IMR-90 (cell line): ENCODE data around the gene MAGI2. TPM values are rescaled to one million over a fixed set of nuclear protein-coding genes. Genes with fewer than 3 reads are reported as not detected.

Experiments used
- ATAC-seq: fragments of 200-7000 bp; cut with Tn5 transposase; 2 replicates; pipeline ENCODE4 v1.9.1; 2020; ENCODE audit warnings: low read depth, mild to moderate bottlenecking, moderate library complexity
- BruUV-seq: library from RNA; stranded (reverse); fragments of 400-500 nt; replicated peaks from 2 replicates; lab custom pipeline; 2021; lab: Mats Ljungman, UMichigan
- CTCF ChIA-PET: fragments of 300-600 bp; formaldehyde crosslinking; extraction: SDS; loops from one replicate; lab custom pipeline; 2021; ENCODE audit warnings: antibody characterized with exemption; lab: Yijun Ruan, JAX
- POLR2A ChIA-PET: fragments of 300-600 bp; sonication (Branson Sonifier 250); formaldehyde crosslinking; loops from one replicate; lab custom pipeline; 2022; ENCODE audit warnings: antibody characterized with exemption; ENCODE audit not compliant: unreplicated experiment; lab: Charles Lee
- DNase-seq: peaks from one replicate; pipeline ENCODE4 v3.0.0; 2013
- H2AFZ ChIP-seq: replicated peaks from 2 replicates; pipeline ENCODE3; 2013; ENCODE audit warnings: low read length, mild to moderate bottlenecking; ENCODE audit not compliant: poor library complexity
- H2AK5ac ChIP-seq: 2 replicates; pipeline ENCODE4 v1.6.1; 2013; ENCODE audit warnings: low read depth, low read length, inconsistent platforms
- H2AK9ac ChIP-seq: replicated peaks from 2 replicates; pipeline ENCODE3; 2013; ENCODE audit warnings: mild to moderate bottlenecking, low read depth, low read length, moderate library complexity; ENCODE audit not compliant: poor library complexity
- H2BK120ac ChIP-seq: 2 replicates; pipeline ENCODE4 v1.6.1; 2013; ENCODE audit warnings: low read depth, low read length, inconsistent platforms
- H2BK15ac ChIP-seq: 3 replicates; pipeline ENCODE4 v1.6.1; 2013; ENCODE audit warnings: low read depth, low read length, inconsistent platforms
- H2BK20ac ChIP-seq: 2 replicates; pipeline ENCODE4 v1.6.1; 2013; ENCODE audit warnings: low read depth, mild to moderate bottlenecking, inconsistent platforms, low read length, moderate library complexity
- H2BK5ac ChIP-seq: 2 replicates; pipeline ENCODE4 v1.6.1; 2013; ENCODE audit warnings: mild to moderate bottlenecking, low read depth, low read length, inconsistent platforms; ENCODE audit not compliant: poor library complexity, severe bottlenecking
- H3K14ac ChIP-seq: replicated peaks from 2 replicates; pipeline ENCODE4 v1.6.1; 2013; ENCODE audit warnings: low read depth, low read length, inconsistent platforms
- H3K18ac ChIP-seq: 2 replicates; pipeline ENCODE4 v1.6.1; 2013; ENCODE audit warnings: low read depth, low read length, control low read depth
- H3K23ac ChIP-seq: 2 replicates; pipeline ENCODE4 v1.6.1; 2013; ENCODE audit warnings: low read depth, low read length, inconsistent platforms
- H3K27ac ChIP-seq: 2 replicates; pipeline ENCODE4 v1.5.1; 2013; ENCODE audit warnings: mild to moderate bottlenecking, control low read depth, low read length; ENCODE audit not compliant: insufficient read depth
- H3K27me3 ChIP-seq: 2 replicates; pipeline ENCODE4 v1.6.1; 2013; ENCODE audit warnings: low read length; ENCODE audit not compliant: control insufficient read depth, insufficient read depth
- H3K36me3 ChIP-seq: 2 replicates; pipeline ENCODE4 v1.6.1; 2013; ENCODE audit warnings: low read length, mixed read lengths; ENCODE audit not compliant: control insufficient read depth, insufficient read depth
- H3K4ac ChIP-seq: 2 replicates; pipeline ENCODE4 v1.6.1; 2013; ENCODE audit warnings: low read depth, low read length, inconsistent platforms
- H3K4me1 ChIP-seq: 2 replicates; pipeline ENCODE4 v1.6.1; 2013; ENCODE audit warnings: low read length, mixed read lengths; ENCODE audit not compliant: control insufficient read depth, insufficient read depth
- H3K4me2 ChIP-seq: 2 replicates; pipeline ENCODE4 v1.6.1; 2013; ENCODE audit warnings: low read depth, mild to moderate bottlenecking, control low read depth, low read length, moderate library complexity
- H3K4me3 ChIP-seq: 2 replicates; pipeline ENCODE4 v1.5.1; 2013; ENCODE audit warnings: low read depth, mild to moderate bottlenecking, control low read depth, low read length, moderate library complexity; ENCODE audit not compliant: insufficient read depth
- H3K56ac ChIP-seq: 2 replicates; pipeline ENCODE4 v1.6.1; 2013; ENCODE audit warnings: low read length, inconsistent platforms; ENCODE audit not compliant: insufficient read depth; ENCODE audit errors: extremely low read depth
- H3K79me1 ChIP-seq, 2 experiments: 2 replicates each; pipeline ENCODE4 v1.6.1; 2013; ENCODE audit warnings: low read length in 2 of 2, inconsistent platforms in 1 of 2, low read depth in 1 of 2
- H3K9ac ChIP-seq: 2 replicates; pipeline ENCODE4 v1.6.1; 2013; ENCODE audit warnings: low read depth, low read length, control low read depth
- H3K9me1 ChIP-seq: 2 replicates; pipeline ENCODE4 v1.6.1; 2013; ENCODE audit warnings: low read length, inconsistent platforms; ENCODE audit not compliant: insufficient read depth
- H3K9me3 ChIP-seq: 2 replicates; pipeline ENCODE4 v1.6.1; 2013; ENCODE audit warnings: low read length; ENCODE audit not compliant: control insufficient read depth, insufficient read depth
- H4K20me1 ChIP-seq: 2 replicates; pipeline ENCODE4 v1.6.1; 2013; ENCODE audit warnings: low read length, inconsistent platforms; ENCODE audit not compliant: insufficient read depth
- H4K5ac ChIP-seq: 2 replicates; pipeline ENCODE4 v1.6.1; 2013; ENCODE audit warnings: mild to moderate bottlenecking, low read depth, low read length, control low read depth
- H4K8ac ChIP-seq, 2 experiments: 2 replicates each; pipeline ENCODE4 v1.6.1; 2013; ENCODE audit warnings: low read depth in 2 of 2, low read length in 2 of 2, control low read depth in 1 of 2, inconsistent platforms in 1 of 2
- H4K91ac ChIP-seq: 2 replicates; pipeline ENCODE4 v1.6.1; 2013; ENCODE audit warnings: low read depth, low read length, inconsistent platforms; ENCODE audit not compliant: insufficient read depth
- BHLHE40 ChIP-seq: fragments of 150-350 bp; IDR thresholded peaks from 2 replicates; pipeline ENCODE4 v1.6.1; 2016; ENCODE audit warnings: mild to moderate bottlenecking, low read depth, low read length
- CEBPB ChIP-seq: IDR thresholded peaks from 2 replicates; pipeline ENCODE4 v1.6.1; 2012; ENCODE audit warnings: low read depth, low read length, improper control_type of control experiment
- CTCF ChIP-seq: conservative IDR thresholded peaks from 2 replicates; pipeline ENCODE4 v1.5.1; 2012; ENCODE audit warnings: mild to moderate bottlenecking, low read depth, low read length, improper control_type of control experiment
- MAFK ChIP-seq: IDR thresholded peaks from 2 replicates; pipeline ENCODE4 v1.6.1; 2012; ENCODE audit warnings: low read depth, low read length, improper control_type of control experiment
- MXI1 ChIP-seq: IDR thresholded peaks from 2 replicates; pipeline ENCODE4 v1.6.1; 2012; ENCODE audit warnings: low read depth, mild to moderate bottlenecking, low read length, moderate library complexity, borderline replicate concordance
- POLR2A ChIP-seq: IDR thresholded peaks from 2 replicates; pipeline ENCODE4 v1.6.1; 2012; ENCODE audit warnings: mild to moderate bottlenecking, low read depth, low read length
- RCOR1 ChIP-seq: IDR thresholded peaks from 2 replicates; pipeline ENCODE4 v1.6.1; 2012; ENCODE audit warnings: mild to moderate bottlenecking, low read length, improper control_type of control experiment; ENCODE audit not compliant: insufficient replicate concordance
- RFX5 ChIP-seq: IDR thresholded peaks from 2 replicates; pipeline ENCODE4 v1.8.0; 2012; ENCODE audit warnings: low read depth, mild to moderate bottlenecking, low read length, moderate library complexity
- SMC3 ChIP-seq: fragments of 150-350 bp; IDR thresholded peaks from 2 replicates; pipeline ENCODE4 v1.6.1; 2016; ENCODE audit warnings: low read depth, mild to moderate bottlenecking, antibody characterized with exemption, low read length, moderate library complexity
- USF2 ChIP-seq: fragments of 150-350 bp; IDR thresholded peaks from 2 replicates; pipeline ENCODE4 v1.6.1; 2017; ENCODE audit warnings: mild to moderate bottlenecking, antibody characterized with exemption, low read length, low read depth
- WGBS, 2 experiments: methylation state at CpG; one replicate each; pipeline versions ENCODE4 v1.1.5 to v1.1.7; 2013; ENCODE audit warnings: missing lambda C conversion rate in 2 of 2; ENCODE audit not compliant: insufficient read length in 1 of 2; ENCODE audit errors: extremely low coverage in 2 of 2; 5-methylcytosine and 5-hydroxymethylcytosine counted together
- dilution Hi-C: fragments of 300-500 bp; cut with HindIII; formaldehyde crosslinking; loops from one replicate; pipeline ENCODE4 v1.14.3; 2018; ENCODE audit warnings: low sequenced_read_pairs; ENCODE audit not compliant: unreplicated experiment
- in situ Hi-C: fragments of 300-500 bp; cut with MboI; formaldehyde crosslinking; loops from 3 replicates; pipeline ENCODE4 v1.14.3; 2019; ENCODE audit warnings: low sequenced_read_pairs, inconsistent platforms, mixed read lengths
- intact Hi-C: fragments of 100-400 bp; cut with micrococcal nuclease; formaldehyde crosslinking; loops from 2 replicates; pipeline ENCODE4 v1.10.0; 2022
- polyA plus RNA-seq, 3 experiments: library from polyadenylated mRNA; depleted of rRNA; stranded (reverse); fragments of >200 nt; gene quantifications; 2 replicates each; pipeline ENCODE4 v1.2.3, GENCODE V29; 2012; ENCODE audit warnings: low replicate concordance in 1 of 3
- total RNA-seq: library from RNA; depleted of rRNA; stranded (reverse); fragments of >200 nt; gene quantifications from 2 replicates; pipeline ENCODE4 v1.2.3, GENCODE V29; 2012

MAGI2 gene
- total and polyA plus RNA-seq, 2 of the 4 experiments (the other 2 are of a cell fraction) = 2.5 to 17.9 TPM

DNA sequence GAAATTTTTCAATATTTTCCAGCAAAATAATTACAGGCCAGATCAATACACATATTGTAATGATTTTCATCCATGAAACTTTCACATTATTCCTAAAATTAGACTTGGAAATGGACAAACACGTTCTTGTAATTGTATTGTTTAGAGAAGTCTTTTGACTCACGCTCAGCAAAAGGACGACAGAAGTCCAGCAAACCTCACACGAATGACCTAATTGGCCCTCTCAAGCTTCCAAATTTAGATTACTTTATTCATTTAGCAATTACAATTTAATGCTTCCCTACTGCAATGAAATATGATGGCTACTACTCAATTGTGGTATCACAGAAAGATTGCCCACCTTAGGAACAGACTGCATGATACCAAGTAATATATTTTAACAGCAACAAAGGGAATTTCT, 702.2 kb downstream of the MAGI2 start:
- no peak overlapping the region for H3K4me3 ChIP-seq
- no peak overlapping the region for H2AFZ ChIP-seq
- ChIA-PET CTCF (no interaction called here), POLR2A (no interaction called here)
- H2AK5ac ChIP-seq = no peak overlapping the region
- no peaks in the 10 kb centered on the region for H3K27me3 ChIP-seq
- H3K79me1 ChIP-seq = no peaks in the 10 kb centered on the region; a peak in 1 of 4 replicates
- no peak overlapping the region for H4K5ac ChIP-seq
- TF ChIP-seq BHLHE40 (no peak), USF2 (no peak), CEBPB (no peak), MAFK (no peak), POLR2A (no peak), RFX5 (no peak), CTCF (no peak), SMC3 (no peak), RCOR1 (no peak), MXI1 (no peak)
- BruUV-seq = no TSS peak
- no CpG with 5 or more reads among the region's 4 CpGs for WGBS, 2 experiments
- H2AK9ac ChIP-seq = no peak overlapping the region
- H3K4ac ChIP-seq = no peak overlapping the region
- no peak overlapping the region for H4K8ac ChIP-seq
- H3K14ac ChIP-seq = no peak overlapping the region
- H3K36me3 ChIP-seq = no peaks in the 10 kb centered on the region
- no peak overlapping the region for H4K91ac ChIP-seq
- H3K23ac ChIP-seq = no peak overlapping the region
- H3K27ac ChIP-seq = no peak overlapping the region
- dilution Hi-C loops = no loop called here
- H2BK15ac ChIP-seq = no peak overlapping the region
- no peak overlapping the region for H3K9ac ChIP-seq
- no peak overlapping the region for H3K18ac ChIP-seq
- no peak overlapping the region for H3K4me2 ChIP-seq
- H3K9me1 ChIP-seq = no peaks in the 10 kb centered on the region
- no peaks in the 10 kb centered on the region for H3K4me1 ChIP-seq
- intact Hi-C loops = loop anchor here (10.0 kb wide), 1 partner anchor 46 kb away; no protein-coding TSS in a partner anchor
- H4K20me1 ChIP-seq = no peaks in the 10 kb centered on the region
- no peaks in the 10 kb centered on the region for H3K9me3 ChIP-seq
- no peak overlapping the region for H2BK20ac ChIP-seq
- H3K56ac ChIP-seq = no peak overlapping the region
- no peak overlapping the region for H2BK5ac ChIP-seq
- in situ Hi-C loops = no loop called here
- ATAC-seq = no peak
- no peak overlapping the region for H2BK120ac ChIP-seq
- no peak for DNase-seq
